Sigmoid colon (tissue), 7 donors: ENCODE results near the gene MYCBPAP. TPM values are rescaled to one million over a fixed set of nuclear protein-coding genes. Genes with fewer than 3 reads are reported as not detected.

Experiments
- DNase-seq: peaks from one replicate; pipeline ENCODE4 v3.0.0-alpha.2; 2019
- H3K27ac ChIP-seq, 4 donors: fragments of 200-600 bp; sonication (generic); one replicate each; pipeline ENCODE4 v1.5.1; 2016 to 2019; ENCODE audit warnings: mild to moderate bottlenecking in 1 of 4
- H3K27me3 ChIP-seq, 3 donors: fragments of 200-600 bp; sonication (generic); one replicate each; pipeline ENCODE4 v1.5.1; 2019; ENCODE audit warnings: mild to moderate bottlenecking in 1 of 3
- H3K36me3 ChIP-seq, 4 donors: fragments of 200-600 bp; sonication (generic); one replicate each; pipeline ENCODE4 v1.5.1; 2016 to 2019
- H3K4me1 ChIP-seq, 4 donors: fragments of 200-600 bp; sonication (generic); one replicate each; pipeline ENCODE4 v1.5.1; 2017 to 2019
- H3K4me3 ChIP-seq, 4 donors: fragments of 200-600 bp; sonication (generic); one replicate each; pipeline ENCODE4 v1.5.1; 2017 to 2019; ENCODE audit warnings: mild to moderate bottlenecking in 2 of 4, moderate library complexity in 1 of 4
- H3K9me3 ChIP-seq, 4 donors: fragments of 200-600 bp in 3 of 4; sonication (generic) in 3 of 4; one replicate each; pipeline versions ENCODE4 v1.5.1 to v1.6.1; 2013 to 2019
- EP300 ChIP-seq, 4 donors: sonication (generic); formaldehyde crosslinking; IDR thresholded peaks; one replicate each; pipeline ENCODE4 v1.6.1; 2017; ENCODE audit warnings: antibody characterized with exemption in 4 of 4
- POLR2A ChIP-seq, 2 donors: fragments of 450-650 bp; IDR thresholded peaks; one replicate each; pipeline ENCODE4 v1.6.1; 2016; ENCODE audit warnings: antibody characterized with exemption in 2 of 2, mild to moderate bottlenecking in 2 of 2, moderate library complexity in 2 of 2
- POLR2AphosphoS5 ChIP-seq, 4 donors: sonication (generic); formaldehyde crosslinking; IDR thresholded peaks; one replicate each; pipeline ENCODE4 v1.6.1; 2017; ENCODE audit warnings: antibody characterized with exemption in 4 of 4
- WGBS, 2 donors: extraction: QIAGEN DNeasy Blood & Tissue Kit; methylation state at CpG; one replicate each; pipeline ENCODE4 v1.1.7; 2013; 5-methylcytosine and 5-hydroxymethylcytosine counted together
- intact Hi-C: fragments of 100-400 bp; cut with DNase I; formaldehyde crosslinking; loops from one replicate; pipeline ENCODE4 v1.15.1; 2023
- polyA plus RNA-seq, 3 donors: library from polyadenylated mRNA; stranded (reverse); fragments of 200-250 nt; gene quantifications; one replicate each; pipeline ENCODE4 v1.2.3, GENCODE V29; 2013
- total RNA-seq, 4 donors: library from RNA; depleted of rRNA; stranded (reverse); fragments of >200 nt; gene quantifications; one replicate each; pipeline ENCODE4 v1.1.0, GENCODE V29; 2016
- TF ChIP-seq, protein P1 (sequence below), 4 experiments: fragments of 450-650 bp in 3 of 4; fragments of 200-600 bp in 1 of 4; IDR thresholded peaks; one replicate each; pipeline ENCODE4 v1.5.1; 2016 to 2019; ENCODE audit warnings: antibody characterized with exemption in 4 of 4, mild to moderate bottlenecking in 3 of 4, moderate library complexity in 2 of 4
- donor health status: healthy with polysubstance abuse.
- donor health status: Bipolar disorder and iron deficiency.
- donor health status: healthy.

MYCBPAP gene
- total and polyA plus RNA-seq, 7 donors = 0.23 to 2.5 (median 1.7) TPM; not detected in 1

DNA sequence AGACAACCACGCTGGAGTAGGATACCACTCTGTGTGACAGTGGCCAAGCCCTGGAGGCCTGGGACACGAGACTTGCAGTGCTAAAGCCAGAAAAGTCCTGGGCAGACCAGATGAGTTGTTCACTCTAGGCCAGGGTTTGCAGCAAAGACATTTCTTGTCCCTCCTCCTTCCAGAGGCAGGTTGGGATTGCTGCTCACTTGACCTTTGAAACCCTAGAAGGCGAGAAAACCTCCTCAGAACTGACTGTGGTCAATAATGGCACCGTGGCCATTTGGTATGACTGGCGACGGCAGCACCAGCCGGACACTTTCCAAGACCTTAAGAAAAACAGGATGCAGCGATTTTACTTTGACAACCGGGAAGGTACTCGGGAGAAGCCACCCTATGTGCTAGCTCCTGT, 14.5 kb downstream of the MYCBPAP start:
- intact Hi-C loops = no loop called here
- TF ChIP-seq EP300 (IDR thresholded peaks at IDR 0.05) = no peak
- TF ChIP-seq, protein P1, sequence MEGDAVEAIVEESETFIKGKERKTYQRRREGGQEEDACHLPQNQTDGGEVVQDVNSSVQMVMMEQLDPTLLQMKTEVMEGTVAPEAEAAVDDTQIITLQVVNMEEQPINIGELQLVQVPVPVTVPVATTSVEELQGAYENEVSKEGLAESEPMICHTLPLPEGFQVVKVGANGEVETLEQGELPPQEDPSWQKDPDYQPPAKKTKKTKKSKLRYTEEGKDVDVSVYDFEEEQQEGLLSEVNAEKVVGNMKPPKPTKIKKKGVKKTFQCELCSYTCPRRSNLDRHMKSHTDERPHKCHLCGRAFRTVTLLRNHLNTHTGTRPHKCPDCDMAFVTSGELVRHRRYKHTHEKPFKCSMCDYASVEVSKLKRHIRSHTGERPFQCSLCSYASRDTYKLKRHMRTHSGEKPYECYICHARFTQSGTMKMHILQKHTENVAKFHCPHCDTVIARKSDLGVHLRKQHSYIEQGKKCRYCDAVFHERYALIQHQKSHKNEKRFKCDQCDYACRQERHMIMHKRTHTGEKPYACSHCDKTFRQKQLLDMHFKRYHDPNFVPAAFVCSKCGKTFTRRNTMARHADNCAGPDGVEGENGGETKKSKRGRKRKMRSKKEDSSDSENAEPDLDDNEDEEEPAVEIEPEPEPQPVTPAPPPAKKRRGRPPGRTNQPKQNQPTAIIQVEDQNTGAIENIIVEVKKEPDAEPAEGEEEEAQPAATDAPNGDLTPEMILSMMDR (IDR thresholded peaks at IDR 0.05) = no peak
- TF ChIP-seq POLR2AphosphoS5 (IDR thresholded peaks at IDR 0.05) = no peak
- TF ChIP-seq POLR2A (IDR thresholded peaks at IDR 0.05) = no peak
- DNase-seq = no peak
- H3K4me1 ChIP-seq = no peaks in the 10 kb centered on the region
- no peaks in the 10 kb centered on the region for H3K9me3 ChIP-seq
- H3K4me3 ChIP-seq = no peak overlapping the region
- no peaks in the 10 kb centered on the region for H3K36me3 ChIP-seq
- H3K27me3 ChIP-seq = no peaks in the 10 kb centered on the region
- 91 to 93% methylated on average over 10 of the region's 10 CpGs for WGBS, 2 donors
- no peak overlapping the region for H3K27ac ChIP-seq

DNA sequence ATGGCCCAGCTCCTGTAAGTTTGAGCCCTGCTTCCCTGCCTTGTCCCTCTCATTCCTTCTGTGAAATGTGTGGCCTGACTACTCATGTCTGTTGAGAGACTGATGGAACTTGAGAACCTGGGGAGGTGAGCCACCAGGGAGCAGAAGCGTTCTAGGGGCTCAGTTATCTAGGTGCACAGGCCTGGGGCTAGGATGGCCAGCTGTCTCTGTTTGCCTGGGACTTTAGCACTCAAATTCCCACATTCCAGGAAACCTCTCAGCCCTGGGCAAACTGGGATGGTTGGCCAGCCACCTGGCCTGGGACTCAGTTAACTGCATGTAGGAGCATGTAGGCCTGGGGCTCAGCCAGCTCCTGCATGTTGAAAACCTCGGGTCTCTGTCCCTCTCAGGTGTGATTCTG, 15.0 kb downstream of the MYCBPAP start:
- Histone ChIP-seq H3K9me3 (no peaks in the 10 kb centered on the region), H3K27me3 (no peaks in the 10 kb centered on the region), H3K4me1 (no peaks in the 10 kb centered on the region), H3K4me3 (no peak overlapping the region), H3K36me3 (no peaks in the 10 kb centered on the region), H3K27ac (no peak overlapping the region)
- TF ChIP-seq, protein P1 (IDR thresholded peaks at IDR 0.05) = no peak
- TF ChIP-seq POLR2AphosphoS5 (IDR thresholded peaks at IDR 0.05) (no peak), POLR2A (IDR thresholded peaks at IDR 0.05) (no peak), EP300 (IDR thresholded peaks at IDR 0.05) (no peak)
- intact Hi-C loops = no loop called here
- no peak for DNase-seq
- 81 to 85% methylated on average over 2 of the region's 2 CpGs for WGBS, 2 donors

DNA sequence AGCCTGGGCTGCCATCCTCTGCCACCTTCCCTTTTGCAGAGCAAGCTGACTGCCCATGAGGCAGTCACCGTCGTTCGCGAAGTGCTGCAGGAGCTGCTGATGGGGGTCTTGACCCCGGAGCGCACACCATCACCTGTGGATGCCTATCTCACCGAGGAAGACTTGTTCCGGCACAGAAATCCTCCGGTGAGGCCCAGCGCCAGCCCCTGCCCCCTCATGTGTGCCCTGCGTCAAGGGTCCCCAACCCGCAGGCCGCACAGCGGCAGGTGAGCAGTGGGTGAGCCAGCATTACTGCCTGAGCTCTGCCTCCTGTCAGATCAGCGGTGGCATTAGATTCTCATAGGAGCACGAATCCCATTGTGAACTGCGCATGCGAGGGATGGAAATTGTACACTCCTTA, 16.6 kb downstream of the MYCBPAP start:
- no peak overlapping the region for H3K4me3 ChIP-seq
- 96 to 97% methylated on average over 18 of the region's 18 CpGs for WGBS, 2 donors
- DNase-seq = no peak
- no peaks in the 10 kb centered on the region for H3K36me3 ChIP-seq
- no peaks in the 10 kb centered on the region for H3K9me3 ChIP-seq
- no peak overlapping the region for H3K27ac ChIP-seq
- peaks cover 0 to 13% (median 7%) of the 10 kb centered on the region in 3 donors for H3K27me3 ChIP-seq
- intact Hi-C loops = no loop called here
- no peaks in the 10 kb centered on the region for H3K4me1 ChIP-seq
- TF ChIP-seq EP300 (IDR thresholded peaks at IDR 0.05) = no peak
- TF ChIP-seq, protein P1 (IDR thresholded peaks at IDR 0.05) = no peak
- TF ChIP-seq POLR2A (IDR thresholded peaks at IDR 0.05) = no peak
- no peak for TF ChIP-seq POLR2AphosphoS5 (IDR thresholded peaks at IDR 0.05)

DNA sequence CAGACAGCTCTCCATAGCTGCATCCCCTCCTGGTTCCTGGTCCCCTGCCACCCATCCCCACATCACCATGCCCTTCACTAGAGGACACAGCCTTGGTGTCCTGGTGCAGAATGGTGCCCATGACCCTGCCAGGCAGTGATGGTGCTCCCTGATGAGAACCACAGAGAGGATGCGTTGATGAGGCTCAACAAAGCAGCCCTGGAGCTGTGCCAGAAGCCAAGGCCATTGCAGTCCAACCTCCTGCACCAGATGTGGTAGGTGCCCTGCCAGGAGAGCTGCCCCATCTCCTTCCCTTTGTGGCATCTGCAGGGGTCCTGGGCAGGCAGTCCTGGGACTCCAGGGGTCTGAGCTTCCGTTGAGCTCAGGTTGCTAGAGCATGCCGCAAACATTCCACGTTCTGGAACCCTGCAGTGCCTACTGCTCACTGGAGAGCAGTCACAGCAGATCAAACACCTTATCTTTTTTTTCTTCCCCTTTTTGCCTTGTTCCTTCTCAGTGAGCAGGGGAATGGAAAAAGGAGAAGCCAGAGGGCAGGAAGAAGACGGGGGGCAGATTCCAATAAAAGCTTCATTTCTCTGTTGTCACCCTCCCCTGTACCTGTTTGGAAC, 19.0 kb downstream of the MYCBPAP start:
- DNase-seq = no peak
- Histone ChIP-seq H3K4me3 (no peak overlapping the region), H3K27ac (no peak overlapping the region), H3K36me3 (no peaks in the 10 kb centered on the region), H3K9me3 (no peaks in the 10 kb centered on the region), H3K27me3 (peaks cover 2 to 37% (median 18%) of the 10 kb centered on the region in 3 donors), H3K4me1 (peaks cover 0 to 4% (median 2%) of the 10 kb centered on the region in 4 donors)
- TF ChIP-seq POLR2A (IDR thresholded peaks at IDR 0.05) (no peak), POLR2AphosphoS5 (IDR thresholded peaks at IDR 0.05) (no peak), EP300 (IDR thresholded peaks at IDR 0.05) (no peak)
- TF ChIP-seq, protein P1 (IDR thresholded peaks at IDR 0.05) = no peak
- intact Hi-C loops = no loop called here
- WGBS, 2 donors = 58 to 79% methylated on average over 5 of the region's 5 CpGs
